Suprapubic skin (tissue), 4 donors: Measurements from ENCODE around the gene SAA1. TPM values are rescaled to one million over a fixed set of nuclear protein-coding genes. Genes with fewer than 3 reads are reported as not detected.

Source experiments
- DNase-seq, 2 donors: peaks; one replicate each; pipeline ENCODE4 v3.0.0-alpha.2; 2019; ENCODE audit warnings: low spot score in 2 of 2
- H3K27ac ChIP-seq: fragments of 200-600 bp; sonication (generic); one replicate; pipeline ENCODE4 v1.5.1; 2019
- H3K27me3 ChIP-seq: fragments of 200-600 bp; sonication (generic); one replicate; pipeline ENCODE4 v1.5.1; 2019
- H3K36me3 ChIP-seq: fragments of 200-600 bp; sonication (generic); one replicate; pipeline ENCODE4 v1.5.1; 2019
- H3K4me1 ChIP-seq: fragments of 200-600 bp; sonication (generic); one replicate; pipeline ENCODE4 v1.5.1; 2019
- H3K4me3 ChIP-seq: fragments of 200-600 bp; sonication (generic); one replicate; pipeline ENCODE4 v1.5.1; 2019; ENCODE audit warnings: mild to moderate bottlenecking
- H3K9me3 ChIP-seq: fragments of 200-600 bp; sonication (generic); one replicate; pipeline ENCODE4 v1.5.1; 2019
- EP300 ChIP-seq: sonication (generic); formaldehyde crosslinking; IDR thresholded peaks from one replicate; pipeline ENCODE4 v1.6.1; 2017; ENCODE audit warnings: antibody characterized with exemption
- POLR2A ChIP-seq, 2 donors: fragments of 450-650 bp; IDR thresholded peaks; one replicate each; pipeline ENCODE4 v1.6.1; 2017; ENCODE audit warnings: antibody characterized with exemption in 2 of 2, mild to moderate bottlenecking in 2 of 2, moderate library complexity in 2 of 2
- POLR2AphosphoS5 ChIP-seq, 3 donors: sonication (generic); formaldehyde crosslinking; IDR thresholded peaks; one replicate each; pipeline ENCODE4 v1.6.1; 2017; ENCODE audit warnings: antibody characterized with exemption in 3 of 3
- WGBS: methylation state at CpG from one replicate; pipeline ENCODE4 v1.1.5; 2018; 5-methylcytosine and 5-hydroxymethylcytosine counted together
- total RNA-seq, 4 donors: library from RNA; depleted of rRNA; stranded (reverse); fragments of >200 nt; gene quantifications; one replicate each; pipeline ENCODE4 v1.1.0, GENCODE V29; 2016
- TF ChIP-seq, protein P1 (sequence below), 2 donors: fragments of 200-600 bp in 1 of 2; fragments of 450-650 bp in 1 of 2; sonication (generic) in 1 of 2; IDR thresholded peaks; one replicate each; pipeline ENCODE4 v1.5.1; 2016 to 2019; ENCODE audit warnings: antibody characterized with exemption in 2 of 2, mild to moderate bottlenecking in 1 of 2, moderate library complexity in 1 of 2

SAA1 gene
- total RNA-seq, 4 donors from 2014 or later = 10.5 to 79.1 (median 49.1) TPM

DNA sequence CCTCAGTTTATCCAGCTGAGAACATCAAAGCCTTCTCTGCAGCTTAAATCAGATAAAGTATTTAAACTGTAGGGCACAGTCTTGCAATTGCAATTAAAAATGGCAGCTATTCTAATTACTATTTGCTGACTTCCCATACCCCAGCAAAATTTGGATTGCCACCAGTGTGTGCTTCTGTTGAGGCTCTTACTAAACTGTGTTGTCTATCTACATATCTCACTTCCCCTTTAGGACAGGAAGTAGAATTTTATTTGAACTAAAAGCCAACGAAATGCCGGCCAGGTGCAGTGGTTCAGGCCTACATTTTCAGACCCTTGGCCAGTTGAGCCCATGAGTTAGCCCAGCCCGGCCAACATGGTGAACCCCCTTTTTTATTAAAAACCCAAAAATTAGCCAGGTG, 36.6 kb upstream of the SAA1 start:
- no peaks in the 10 kb centered on the region for H3K36me3 ChIP-seq
- WGBS = 92% methylated on average over 3 of the region's 3 CpGs

DNA sequence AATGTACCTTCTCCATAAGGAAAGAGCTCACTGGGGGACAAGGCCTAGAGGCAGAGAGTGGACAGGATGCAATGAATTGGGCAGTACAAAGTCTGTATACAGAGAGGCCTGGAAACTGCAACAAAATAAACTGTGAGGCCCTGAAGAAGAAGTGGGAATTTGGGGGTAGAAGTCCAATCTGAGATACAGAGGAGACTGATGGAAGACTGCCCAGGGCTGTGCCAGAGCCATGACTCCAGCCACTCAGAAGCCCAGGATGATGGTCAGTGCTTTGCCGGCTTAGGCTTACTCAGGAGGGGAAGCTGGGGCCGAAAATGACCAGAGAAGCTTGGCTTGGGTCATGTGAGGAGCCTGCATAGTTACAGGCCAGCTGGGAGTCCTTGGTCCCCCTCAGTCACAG, 35.2 kb upstream of the SAA1 start:
- DNase-seq = no peak
- H3K4me1 ChIP-seq = no peaks in the 10 kb centered on the region
- H3K9me3 ChIP-seq = no peaks in the 10 kb centered on the region
- no peak overlapping the region for H3K27ac ChIP-seq
- no peaks in the 10 kb centered on the region for H3K27me3 ChIP-seq
- no peaks in the 10 kb centered on the region for H3K36me3 ChIP-seq
- no peak overlapping the region for H3K4me3 ChIP-seq
- TF ChIP-seq, protein P1, sequence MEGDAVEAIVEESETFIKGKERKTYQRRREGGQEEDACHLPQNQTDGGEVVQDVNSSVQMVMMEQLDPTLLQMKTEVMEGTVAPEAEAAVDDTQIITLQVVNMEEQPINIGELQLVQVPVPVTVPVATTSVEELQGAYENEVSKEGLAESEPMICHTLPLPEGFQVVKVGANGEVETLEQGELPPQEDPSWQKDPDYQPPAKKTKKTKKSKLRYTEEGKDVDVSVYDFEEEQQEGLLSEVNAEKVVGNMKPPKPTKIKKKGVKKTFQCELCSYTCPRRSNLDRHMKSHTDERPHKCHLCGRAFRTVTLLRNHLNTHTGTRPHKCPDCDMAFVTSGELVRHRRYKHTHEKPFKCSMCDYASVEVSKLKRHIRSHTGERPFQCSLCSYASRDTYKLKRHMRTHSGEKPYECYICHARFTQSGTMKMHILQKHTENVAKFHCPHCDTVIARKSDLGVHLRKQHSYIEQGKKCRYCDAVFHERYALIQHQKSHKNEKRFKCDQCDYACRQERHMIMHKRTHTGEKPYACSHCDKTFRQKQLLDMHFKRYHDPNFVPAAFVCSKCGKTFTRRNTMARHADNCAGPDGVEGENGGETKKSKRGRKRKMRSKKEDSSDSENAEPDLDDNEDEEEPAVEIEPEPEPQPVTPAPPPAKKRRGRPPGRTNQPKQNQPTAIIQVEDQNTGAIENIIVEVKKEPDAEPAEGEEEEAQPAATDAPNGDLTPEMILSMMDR (IDR thresholded peaks at IDR 0.05) = no peak
- no peak for TF ChIP-seq EP300
- TF ChIP-seq POLR2AphosphoS5 (IDR thresholded peaks at IDR 0.05) = no peak
- TF ChIP-seq POLR2A (IDR thresholded peaks at IDR 0.05) = no peak
- WGBS = 86% methylated on average over 2 of the region's 2 CpGs

More for the DNA sequence above, 36.6 kb upstream of the SAA1 start:
- no peaks in the 10 kb centered on the region for H3K27me3 ChIP-seq
- H3K27ac ChIP-seq = no peak overlapping the region
- H3K9me3 ChIP-seq = no peaks in the 10 kb centered on the region
- H3K4me3 ChIP-seq = no peak overlapping the region
- H3K4me1 ChIP-seq = no peaks in the 10 kb centered on the region
- no peak for DNase-seq
- no peak for TF ChIP-seq POLR2A (IDR thresholded peaks at IDR 0.05)
- TF ChIP-seq, protein P1 (IDR thresholded peaks at IDR 0.05) = no peak
- TF ChIP-seq EP300 = no peak
- no peak for TF ChIP-seq POLR2AphosphoS5 (IDR thresholded peaks at IDR 0.05)

DNA sequence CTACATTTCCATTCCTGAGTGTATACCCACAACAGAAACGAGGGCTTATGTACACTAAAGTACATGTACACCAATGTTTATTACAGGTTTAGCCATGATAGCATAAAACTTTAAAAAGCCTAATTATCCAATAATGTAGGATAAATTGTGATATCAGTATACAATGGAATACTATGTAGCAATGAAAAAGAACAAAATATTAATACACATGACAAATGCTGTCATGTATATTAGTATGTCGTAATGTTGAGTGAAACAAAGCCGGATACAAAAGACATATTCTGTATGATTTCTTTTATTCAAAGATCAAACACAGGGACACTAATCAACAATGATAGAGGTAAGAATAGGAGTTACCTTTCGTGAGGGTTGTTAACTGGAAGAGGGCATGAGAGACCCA, 32.2 kb upstream of the SAA1 start:
- no peak for DNase-seq
- WGBS = 88% methylated on average over 4 of the region's 4 CpGs
- H3K27me3 ChIP-seq = peaks cover 3% of the 10 kb centered on the region
- H3K36me3 ChIP-seq = no peaks in the 10 kb centered on the region
- H3K4me3 ChIP-seq = no peak overlapping the region
- no peaks in the 10 kb centered on the region for H3K9me3 ChIP-seq
- TF ChIP-seq POLR2AphosphoS5 (IDR thresholded peaks at IDR 0.05) = no peak
- TF ChIP-seq POLR2A (IDR thresholded peaks at IDR 0.05) = no peak
- TF ChIP-seq EP300 = no peak
- TF ChIP-seq, protein P1 (IDR thresholded peaks at IDR 0.05) = no peak
- H3K27ac ChIP-seq = no peak overlapping the region
- H3K4me1 ChIP-seq = no peaks in the 10 kb centered on the region

DNA sequence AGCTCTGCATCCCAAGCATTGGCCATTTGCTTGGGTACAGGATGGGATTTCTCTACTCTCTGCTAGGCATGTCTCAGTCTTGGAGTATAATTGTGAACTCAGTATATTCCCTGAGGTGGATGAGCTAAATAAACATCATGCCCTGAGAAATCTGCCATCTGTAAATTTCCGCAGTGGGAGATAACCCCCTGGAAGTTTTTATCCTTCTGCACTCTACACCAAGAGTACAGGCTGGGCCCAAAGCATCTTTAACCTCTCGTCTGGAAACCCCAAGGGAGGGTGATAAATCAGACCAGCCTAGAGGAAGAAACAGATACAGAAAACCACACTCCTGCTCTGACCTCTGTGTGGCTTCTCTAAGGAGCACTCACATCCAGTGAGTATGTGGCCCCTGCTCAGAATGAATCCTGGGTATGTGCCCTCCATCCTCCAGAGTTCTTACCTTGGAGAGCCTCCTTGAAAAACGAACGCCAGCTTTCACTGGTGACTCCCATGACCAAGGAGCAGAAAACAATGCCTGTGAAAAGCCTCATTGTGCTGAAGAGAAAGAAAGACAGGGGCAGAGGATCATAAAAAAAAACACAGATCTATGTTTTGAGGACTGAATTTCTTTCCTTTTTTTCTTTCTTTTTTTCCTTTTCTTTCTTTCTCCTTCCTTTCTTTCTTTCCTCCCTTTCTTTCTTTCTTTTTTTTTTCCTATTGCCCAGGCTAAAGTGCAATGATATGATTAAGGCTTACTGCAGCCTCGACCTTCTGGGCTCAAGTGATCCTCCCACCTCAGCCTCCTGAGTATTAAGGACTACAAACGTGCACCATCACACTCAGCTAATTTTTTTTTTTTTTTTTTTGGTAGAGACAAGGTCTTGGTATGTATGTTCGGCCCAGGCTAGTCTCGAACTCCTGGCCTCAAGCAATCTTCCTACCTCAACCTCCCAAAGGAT, 30.4 kb upstream of the SAA1 start:
- Histone ChIP-seq H3K9me3 (no peaks in the 10 kb centered on the region), H3K36me3 (no peaks in the 10 kb centered on the region), H3K4me3 (no peak overlapping the region), H3K4me1 (no peaks in the 10 kb centered on the region), H3K27ac (no peak overlapping the region), H3K27me3 (peaks cover 9% of the 10 kb centered on the region)
- TF ChIP-seq POLR2AphosphoS5 (IDR thresholded peaks at IDR 0.05) (no peak), POLR2A (IDR thresholded peaks at IDR 0.05) (no peak), EP300 (no peak)
- TF ChIP-seq, protein P1 (IDR thresholded peaks at IDR 0.05) = no peak
- DNase-seq = no peak
- WGBS = 63% methylated on average over 8 of the region's 8 CpGs

DNA sequence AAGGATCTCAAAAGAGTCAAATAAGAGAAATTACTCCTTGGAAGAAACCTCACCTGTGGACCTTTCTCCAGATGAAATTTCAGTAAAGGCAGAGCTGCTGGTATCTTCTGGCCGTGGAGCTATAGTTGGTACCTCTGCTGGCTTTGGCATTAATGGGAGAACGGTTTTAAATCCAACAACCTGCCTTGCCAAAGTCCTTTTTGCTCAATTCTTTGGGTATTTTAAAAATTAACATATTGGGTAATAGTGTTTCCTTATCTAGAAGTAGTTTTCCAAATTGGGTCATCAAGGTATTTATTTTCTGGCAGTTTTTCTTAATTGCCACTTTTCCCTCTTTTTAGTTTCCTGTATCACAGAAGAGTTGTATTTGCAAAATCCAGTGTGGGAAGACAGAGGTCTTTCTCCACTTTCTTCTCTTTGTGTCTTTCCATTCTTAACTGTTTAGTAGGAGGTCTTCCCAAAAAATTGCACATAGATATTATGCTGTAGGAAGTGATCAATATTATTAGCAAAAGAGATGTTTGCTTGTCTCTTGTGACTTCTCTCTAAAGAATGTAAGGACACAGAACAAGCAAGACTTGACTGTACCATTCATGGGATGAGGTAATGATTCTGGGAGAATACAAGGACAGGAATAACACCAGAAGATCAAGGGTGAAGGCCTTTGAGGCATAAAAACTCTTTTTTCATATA, 29.3 kb upstream of the SAA1 start, which contains the start of gene SAA4:
Gene SAA4 (minus strand): TSS at position 139 of the 693 bp plus-strand sequence. CDS start 876 bp downstream, outside the sequence.
- Histone ChIP-seq H3K4me1 (no peaks in the 10 kb centered on the region), H3K4me3 (no peak within 1 kb of the TSS), H3K27me3 (peaks cover 9% of the 10 kb centered on the region), H3K27ac (no peak within 1 kb of the TSS), H3K9me3 (no peaks in the 10 kb centered on the region), H3K36me3 (no peaks in the 10 kb centered on the region)
- WGBS = 75% methylated on average over 2 of the region's 2 CpGs
- TF ChIP-seq POLR2A (IDR thresholded peaks at IDR 0.05) (no peak), POLR2AphosphoS5 (IDR thresholded peaks at IDR 0.05) (no peak), EP300 (no peak)
- TF ChIP-seq, protein P1 (IDR thresholded peaks at IDR 0.05) = no peak
- DNase-seq = no peak
